NCI-H187 treated with DMSO at 0.1 percent for 48 hours (cell line): ENCODE results near the gene CCT6B.
"Not testable (repeated sequence)": the region's sequence is repeated elsewhere in the genome, so short reads cannot be mapped to it uniquely, and the experiment has no call there.

ENCODE experiments used
- DNase-seq: peaks from one replicate; lab custom pipeline; 2025; lab: John Stamatoyannopoulos, UW

The CCT6B gene

GRCh38 chr17:34961093-34961911 lies at the start of gene CCT6B, which contains the start of gene ZNF830:
TSS of gene CCT6B (minus strand) at chr17:34961460. CDS start at chr17:34961393, 67 bp downstream.
TSS of gene ZNF830 (plus strand) at chr17:34961540. CDS start at chr17:34961567, 27 bp downstream.
- peak; percentile 15 for DNase-seq

- DNase-seq, result no peak
These were observed 48.8 kb upstream of the CCT6B start for GRCh38 chr17:35010093-35010492.

- no peak for DNase-seq
These were observed 45.7 kb upstream of the CCT6B start for GRCh38 chr17:35006961-35007360.

DNA sequence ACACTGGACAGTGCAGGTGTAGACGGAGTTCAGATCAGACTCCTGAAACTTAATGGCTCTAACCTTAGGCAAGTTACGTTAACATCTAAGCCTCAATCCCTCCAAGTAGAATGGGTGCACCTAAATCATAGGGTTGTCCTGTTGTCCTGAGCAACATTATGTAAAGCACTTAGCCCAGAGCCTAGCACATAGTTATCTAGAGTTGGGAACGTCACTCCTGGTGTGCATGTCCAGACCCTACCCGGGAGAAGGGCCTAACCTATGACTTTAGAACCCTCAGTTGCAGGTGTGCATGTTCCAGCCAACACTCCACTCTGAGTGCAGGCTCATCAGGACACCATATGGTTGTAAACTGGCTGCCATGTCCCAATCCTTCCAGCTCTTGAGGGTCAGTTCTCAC lies 45.1 kb upstream of the CCT6B start:
- DNase-seq, result no peak

GRCh38 chr17:35003778-35004177 lies 42.5 kb upstream of the CCT6B start:
- no peak for DNase-seq

DNA sequence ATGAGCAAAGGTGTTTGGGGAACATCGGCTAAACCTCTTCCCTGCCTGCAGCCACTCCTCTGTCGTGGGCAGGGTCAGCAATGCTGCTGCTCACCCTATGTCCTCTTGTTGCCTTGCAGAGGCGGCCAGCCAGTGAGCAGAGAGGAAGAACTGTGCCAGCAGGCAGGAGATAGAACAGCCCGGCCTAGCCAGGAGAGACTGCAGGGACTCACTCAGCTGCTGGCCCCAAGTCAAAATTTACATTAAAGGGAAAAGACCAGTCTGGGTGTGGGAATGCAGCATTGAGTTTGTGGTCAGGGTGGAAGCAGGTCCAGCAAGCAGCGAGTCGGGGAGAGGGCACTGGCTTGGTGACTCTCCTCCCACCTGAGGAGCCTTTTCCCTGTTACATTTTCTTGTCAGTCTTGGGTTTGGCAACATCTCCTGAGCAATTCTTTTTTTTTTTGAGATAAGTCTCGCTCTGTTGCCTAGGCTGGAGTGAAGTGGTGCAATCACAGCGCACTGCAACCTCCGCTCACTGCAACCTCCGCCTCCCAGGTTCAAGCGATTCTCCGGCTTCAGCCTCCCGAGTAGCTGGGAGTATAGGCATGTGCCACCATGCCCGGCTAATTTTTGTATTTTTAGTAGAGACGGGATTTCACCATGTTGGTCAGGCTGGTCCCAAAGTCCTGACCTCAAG lies 41.8 kb upstream of the CCT6B start:
- no peak for DNase-seq

DNA sequence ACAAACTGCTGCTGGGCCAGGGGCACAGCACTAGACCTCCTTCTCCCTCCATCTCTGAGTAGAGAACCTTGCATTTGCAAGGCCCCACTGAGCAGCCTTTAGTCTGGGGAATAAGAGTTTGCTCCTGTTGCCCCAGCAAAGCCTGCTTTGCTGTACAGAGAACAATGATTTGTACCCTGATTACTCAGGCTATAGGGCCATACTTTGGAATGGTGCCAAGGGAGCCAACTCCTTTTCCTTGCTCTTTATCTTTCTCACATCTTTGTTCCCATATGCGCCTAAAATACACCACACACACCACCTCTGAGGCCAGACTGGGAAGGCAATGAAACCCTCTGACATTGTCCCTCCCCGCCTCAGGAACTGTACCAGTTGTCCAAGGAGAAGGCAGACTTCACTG lies 40.3 kb upstream of the CCT6B start:
- DNase-seq, result no peak

DNA sequence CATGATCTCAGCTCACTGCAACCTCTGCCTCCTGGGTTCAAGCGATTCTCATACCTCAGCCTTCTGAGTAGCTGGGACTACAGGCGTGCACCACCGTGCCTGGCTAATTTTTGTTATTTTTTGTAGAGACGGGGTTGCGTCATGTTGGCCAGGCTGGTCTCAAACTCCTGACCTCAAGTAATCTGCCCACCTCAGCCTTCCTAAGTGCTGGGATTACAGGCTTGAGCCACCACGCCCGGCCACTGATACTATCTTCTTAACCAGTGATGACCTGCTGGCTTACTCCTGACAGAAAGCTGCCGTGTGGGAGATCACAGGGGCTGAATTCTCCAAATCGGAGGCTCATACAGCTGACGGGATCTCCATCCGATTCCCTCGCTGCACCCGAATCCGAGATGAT lies 39.7 kb upstream of the CCT6B start:
- DNase-seq, result not testable (repeated sequence)

- DNase-seq, result no peak
These were observed 38.2 kb upstream of the CCT6B start for GRCh38 chr17:34999456-34999855.

- no peak for DNase-seq
These were observed 36.9 kb upstream of the CCT6B start for GRCh38 chr17:34998205-34998604.

- no peak for DNase-seq
These were observed 36.1 kb upstream of the CCT6B start for GRCh38 chr17:34997355-34997862.

- DNase-seq, result no peak
These were observed 35.4 kb upstream of the CCT6B start for GRCh38 chr17:34996422-34997285.

- DNase-seq, result no peak
These were observed 31.8 kb upstream of the CCT6B start for GRCh38 chr17:34993031-34993430.

GRCh38 chr17:34991606-34992005 lies 30.3 kb upstream of the CCT6B start:
- DNase-seq, result no peak

- DNase-seq, result no peak
These were observed 29.7 kb upstream of the CCT6B start for GRCh38 chr17:34990921-34991365.

DNA sequence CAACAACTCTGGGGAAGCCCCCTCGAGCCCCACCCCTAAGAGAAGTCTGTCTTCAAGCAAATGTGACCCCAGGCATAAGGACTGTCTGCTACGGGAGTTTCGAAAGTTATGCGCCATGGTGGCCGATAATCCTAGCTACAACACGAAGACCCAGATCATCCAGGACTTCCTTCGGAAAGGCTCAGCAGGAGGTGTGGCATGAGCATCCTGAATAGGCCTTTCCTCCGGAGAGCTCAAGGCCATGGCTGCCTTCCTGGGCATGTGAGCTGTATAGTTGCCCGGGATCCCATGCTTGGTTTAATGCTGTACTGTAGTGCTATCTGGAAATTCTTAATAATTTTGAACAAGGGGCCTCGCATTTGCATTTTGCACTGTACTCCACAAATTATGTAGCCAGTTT lies 28.2 kb upstream of the CCT6B start:
- no peak for DNase-seq

DNA sequence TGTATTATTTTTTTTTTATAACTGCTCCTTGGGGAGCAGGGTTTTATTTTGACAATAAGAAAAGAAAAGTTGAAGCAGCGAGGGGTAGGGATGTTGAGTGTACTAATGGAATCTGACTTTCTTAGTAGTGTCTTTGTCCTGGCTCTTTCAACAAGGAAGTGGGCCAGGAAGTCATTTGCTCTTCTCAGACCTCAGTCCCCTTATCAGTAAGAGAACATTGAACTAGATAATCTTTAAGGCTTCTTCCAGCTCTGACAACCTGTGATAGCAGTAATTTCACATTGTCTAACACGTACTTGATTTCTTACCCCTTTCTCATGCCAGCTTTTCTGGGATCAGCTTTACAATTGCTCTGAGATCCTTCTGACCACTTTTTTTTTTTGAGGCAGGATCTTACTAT lies 27.4 kb upstream of the CCT6B start:
- DNase-seq, result no peak

DNA sequence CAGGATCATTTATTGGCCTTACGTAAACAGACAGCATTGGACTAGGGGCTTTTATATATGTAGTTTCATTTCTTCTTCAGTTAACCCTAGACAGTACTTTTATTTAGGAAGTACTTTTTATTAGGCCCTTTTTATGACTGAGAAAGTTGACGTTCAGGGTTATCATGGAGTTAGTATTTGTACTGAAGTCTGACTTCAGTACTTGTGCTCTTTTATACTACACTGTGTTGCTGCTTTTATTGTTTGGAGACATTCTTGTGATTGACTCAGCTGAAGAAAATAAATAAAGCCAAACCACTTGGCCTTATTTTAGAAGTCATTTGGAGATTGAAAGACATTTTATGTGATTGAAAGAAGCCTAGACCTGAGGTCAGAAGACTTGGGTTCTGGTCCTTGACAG lies 26.0 kb upstream of the CCT6B start:
- DNase-seq, result no peak

GRCh38 chr17:34981538-34982241 lies 20.4 kb upstream of the CCT6B start:
- no peak for DNase-seq

- peak; percentile 1 for DNase-seq
These were observed 19.6 kb upstream of the CCT6B start for GRCh38 chr17:34980681-34981537.

DNA sequence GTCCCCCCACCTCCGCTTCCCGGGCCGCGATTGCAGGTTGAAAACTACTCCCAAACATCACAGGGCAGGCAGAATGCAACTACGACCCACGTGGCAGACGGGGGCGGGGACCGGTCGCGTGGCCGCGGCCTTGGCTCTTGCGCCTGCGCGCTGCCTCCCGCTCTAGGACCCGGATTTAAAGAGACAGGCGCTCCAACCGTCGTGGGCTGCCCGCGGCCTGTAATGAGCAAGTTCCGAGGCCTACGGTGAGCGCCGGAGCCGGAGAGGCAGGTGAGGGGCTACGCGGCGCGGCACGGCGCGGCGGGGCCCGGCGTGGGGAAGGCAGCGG lies 19.1 kb upstream of the CCT6B start, which contains the start of gene LIG3:
TSS of gene LIG3 (plus strand) at position 160 of the 328 bp plus-strand sequence. CDS start 2,494 bp downstream, outside the sequence.
- peak; percentile 75 for DNase-seq
